Kidney (tissue), 14 donors: ENCODE results near the gene KCNH2. TPM values are rescaled to one million over a fixed set of nuclear protein-coding genes. Genes with fewer than 3 reads are reported as not detected.

Source experiments
- DNase-seq, 5 donors: peaks; one replicate each; pipeline ENCODE4 v3.0.0-alpha.2; 2013 to 2020
- FAIRE-seq: peaks from 2 replicates; lab custom pipeline; 2012; peaks lifted over from hg19 to GRCh38; lab: Jason Lieb, UNC
- H3K27ac ChIP-seq, 2 donors: one replicate each; pipeline ENCODE4 v1.7.0; 2013; ENCODE audit warnings: low read depth in 2 of 2, low read length in 2 of 2, inconsistent platforms in 1 of 2
- H3K27me3 ChIP-seq: one replicate; pipeline ENCODE4 v1.7.1; 2013; ENCODE audit warnings: low read length, inconsistent platforms; ENCODE audit not compliant: control insufficient read depth, insufficient read depth
- H3K36me3 ChIP-seq, 3 donors: one replicate each; pipeline versions ENCODE4 v1.7.0 to v1.7.1; 2013; ENCODE audit warnings: low read length in 3 of 3, control low read depth in 1 of 3, inconsistent platforms in 1 of 3; ENCODE audit not compliant: insufficient read depth in 3 of 3, control insufficient read depth in 2 of 3
- H3K4me1 ChIP-seq, 3 donors: one replicate each; pipeline versions ENCODE4 v1.7.0 to v1.7.1; 2013; ENCODE audit warnings: low read length in 3 of 3, inconsistent platforms in 1 of 3, low read depth in 1 of 3; ENCODE audit not compliant: control insufficient read depth in 2 of 3, insufficient read depth in 2 of 3
- H3K4me3 ChIP-seq, 3 donors: one replicate each; pipeline versions ENCODE4 v1.7.0 to v1.8.1; 2013; ENCODE audit warnings: low read length in 3 of 3, control low read depth in 1 of 3, inconsistent platforms in 1 of 3
- H3K9ac ChIP-seq, 3 donors: one replicate each; pipeline versions ENCODE4 v1.7.0 to v1.7.1; 2013; ENCODE audit warnings: low read length in 3 of 3, control low read depth in 1 of 3, inconsistent platforms in 1 of 3
- H3K9me3 ChIP-seq, 3 donors: one replicate each; pipeline versions ENCODE4 v1.7.0 to v1.7.1; 2013; ENCODE audit warnings: low read length in 3 of 3, control low read depth in 1 of 3, inconsistent platforms in 1 of 3; ENCODE audit not compliant: control insufficient read depth in 2 of 3, insufficient read depth in 1 of 3
- CTCF ChIP-seq: IDR thresholded peaks from 3 replicates; pipeline ENCODE4 v1.5.1; 2012; ENCODE audit warnings: mild to moderate bottlenecking, moderate library complexity, borderline replicate concordance; ENCODE audit not compliant: insufficient read depth; ENCODE audit errors: extremely low read depth
- intact Hi-C: fragments of 100-400 bp; cut with DNase I; formaldehyde crosslinking; loops from one replicate; pipeline ENCODE4 v1.11.1; 2022
- polyA plus RNA-seq: library from polyadenylated mRNA; stranded (reverse); fragments of 350-450 nt; fragmentation: Illumina TruSeq; extraction: RNeasy Lipid Tissue Mini Kit (QIAGEN cat#74804); gene quantifications from one replicate; pipeline ENCODE4 v1.2.3, GENCODE V29; 2014; ENCODE audit warnings: low read depth, low replicate concordance; ENCODE audit not compliant: insufficient read depth
- total RNA-seq: library from RNA; stranded (reverse); fragmentation: NEBNext Ultra II Directional; extraction: Animal tissue kit (Norgen Biotek cat#: 25700); gene quantifications from one replicate; pipeline ENCODE4 v1.2.1, GENCODE V29; 2021
- donor health status: control.
- donor health status: control.
- donor health status: control.
- donor health status: control.
- donor health status: control.
- donor health status: DM: yes; HTN: yes; CAD: no.
- donor health status: Normal renal cell carcinoma (clear cell type).

KCNH2 gene
- total and polyA plus RNA-seq, 2 donors from 2014 or later, result 1.3 to 1.5 TPM

DNA sequence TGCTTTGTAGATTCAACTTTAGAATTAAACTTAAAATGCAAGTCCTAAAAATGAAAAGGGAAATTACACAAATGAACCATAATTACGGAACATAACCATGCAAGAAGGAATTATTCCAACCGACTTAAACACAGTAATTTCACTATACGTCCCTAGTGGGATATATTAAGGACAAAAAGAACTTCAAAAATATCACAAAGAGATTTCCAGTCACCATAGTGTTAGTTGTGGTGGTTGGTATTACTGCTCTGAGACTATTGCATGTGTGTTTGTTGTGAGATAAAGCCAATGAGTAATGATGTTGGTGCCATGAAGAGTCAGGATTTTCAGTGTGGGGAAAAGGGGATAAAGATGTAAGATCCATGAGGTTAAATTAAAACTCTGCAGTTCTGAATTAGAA is 49.6 kb downstream of the KCNH2 start:
- Histone ChIP-seq H3K27me3 (no peaks in the 10 kb centered on the region), H3K27ac (no peak overlapping the region), H3K9me3 (no peaks in the 10 kb centered on the region), H3K4me1 (no peaks in the 10 kb centered on the region), H3K9ac (no peak overlapping the region), H3K4me3 (no peak overlapping the region), H3K36me3 (no peaks in the 10 kb centered on the region)
- FAIRE-seq (no peak), DNase-seq (no peak)
- TF ChIP-seq CTCF, result no peak
- intact Hi-C loops, result no loop called here

DNA sequence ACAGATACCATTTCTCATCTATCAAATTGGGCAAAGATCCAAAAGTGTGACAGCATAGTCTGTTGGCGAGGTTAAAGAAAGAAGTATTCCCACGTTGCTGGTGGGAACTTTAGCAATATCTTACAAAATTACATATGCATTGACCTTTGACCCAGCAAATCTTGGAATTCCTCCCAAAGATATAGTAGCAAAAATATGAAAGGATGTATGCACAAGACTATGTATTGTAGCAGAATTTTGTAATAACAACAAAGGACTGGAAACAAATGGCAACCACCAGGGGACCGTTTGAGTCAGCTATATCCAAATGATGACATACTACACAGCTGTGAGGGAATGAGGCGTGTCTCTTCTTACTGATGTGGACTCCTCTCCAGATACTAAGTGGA is 50.2 kb downstream of the KCNH2 start:
- intact Hi-C loops, result no loop called here
- TF ChIP-seq CTCF, result no peak
- no peak for FAIRE-seq
- Histone ChIP-seq H3K27me3 (no peaks in the 10 kb centered on the region), H3K4me3 (no peak overlapping the region), H3K9ac (no peak overlapping the region), H3K9me3 (no peaks in the 10 kb centered on the region), H3K27ac (no peak overlapping the region), H3K4me1 (no peaks in the 10 kb centered on the region), H3K36me3 (no peaks in the 10 kb centered on the region)
- no peak for DNase-seq

- FAIRE-seq (no peak), DNase-seq (no peak)
- Histone ChIP-seq H3K9ac (no peak overlapping the region), H3K4me3 (no peak overlapping the region), H3K36me3 (no peaks in the 10 kb centered on the region), H3K27ac (no peak overlapping the region), H3K9me3 (no peaks in the 10 kb centered on the region), H3K27me3 (no peaks in the 10 kb centered on the region), H3K4me1 (no peaks in the 10 kb centered on the region)
- TF ChIP-seq CTCF, result no peak
- intact Hi-C loops, result no loop called here
Observed at GRCh38 chr7:150927157-150927955, 50.8 kb downstream of the KCNH2 start.
